GM06990 (cell line): ENCODE results near the gene TNFAIP2.

Experiments used
- DNase-seq: peaks from one replicate; pipeline ENCODE4 v3.0.0-alpha.2; 2011; ENCODE audit not compliant: insufficient read length; ENCODE audit errors: extremely low read depth
- H3K27me3 ChIP-seq: replicated peaks from 2 replicates; pipeline ENCODE4 v1.6.0; 2011; ENCODE audit warnings: low read length; ENCODE audit not compliant: control insufficient read depth, insufficient read depth
- H3K36me3 ChIP-seq: 2 replicates; pipeline ENCODE4 v1.5.1; 2011; ENCODE audit warnings: low read length; ENCODE audit not compliant: control insufficient read depth, insufficient read depth
- H3K4me3 ChIP-seq: replicated peaks from 2 replicates; pipeline ENCODE4 v1.5.1; 2011; ENCODE audit warnings: low read depth, mild to moderate bottlenecking, control low read depth, low read length
- CTCF ChIP-seq: IDR thresholded peaks from 2 replicates; pipeline ENCODE4 v1.5.1; 2011; ENCODE audit warnings: low read length, control low read depth, mild to moderate bottlenecking, inconsistent platforms; ENCODE audit not compliant: insufficient read depth, poor library complexity, severe bottlenecking

The TNFAIP2 gene

GRCh38 chr14:103141117-103141796, 18.0 kb downstream of the TNFAIP2 start:
- no peaks in the 10 kb centered on the region for H3K27me3 ChIP-seq
- no peaks in the 10 kb centered on the region for H3K36me3 ChIP-seq
- TF ChIP-seq CTCF = peak; percentile 87
- no peak overlapping the region for H3K4me3 ChIP-seq
- DNase-seq = no peak

DNA sequence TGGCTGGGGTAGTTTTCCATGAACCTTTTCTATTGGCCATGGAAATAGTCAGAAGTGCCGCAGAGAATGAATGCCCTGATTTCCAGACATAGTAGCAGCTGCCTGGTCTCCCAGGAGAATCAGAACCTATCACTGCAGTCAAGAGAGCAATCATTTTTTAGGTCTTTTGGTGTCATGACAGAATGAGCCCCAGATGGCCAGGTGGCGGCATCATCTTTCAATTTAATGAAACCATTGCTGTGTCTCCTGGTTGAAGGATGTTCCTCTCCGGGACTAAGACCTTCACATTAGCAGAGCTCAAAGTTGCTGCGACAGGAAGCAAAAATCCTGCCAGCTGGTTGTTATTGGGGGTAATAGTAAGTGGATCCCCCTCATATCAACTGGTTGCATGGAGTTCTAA, 18.8 kb downstream of the TNFAIP2 start:
- H3K27me3 ChIP-seq = no peaks in the 10 kb centered on the region
- TF ChIP-seq CTCF = no peak
- H3K4me3 ChIP-seq = no peak overlapping the region
- no peaks in the 10 kb centered on the region for H3K36me3 ChIP-seq
- no peak for DNase-seq

DNA sequence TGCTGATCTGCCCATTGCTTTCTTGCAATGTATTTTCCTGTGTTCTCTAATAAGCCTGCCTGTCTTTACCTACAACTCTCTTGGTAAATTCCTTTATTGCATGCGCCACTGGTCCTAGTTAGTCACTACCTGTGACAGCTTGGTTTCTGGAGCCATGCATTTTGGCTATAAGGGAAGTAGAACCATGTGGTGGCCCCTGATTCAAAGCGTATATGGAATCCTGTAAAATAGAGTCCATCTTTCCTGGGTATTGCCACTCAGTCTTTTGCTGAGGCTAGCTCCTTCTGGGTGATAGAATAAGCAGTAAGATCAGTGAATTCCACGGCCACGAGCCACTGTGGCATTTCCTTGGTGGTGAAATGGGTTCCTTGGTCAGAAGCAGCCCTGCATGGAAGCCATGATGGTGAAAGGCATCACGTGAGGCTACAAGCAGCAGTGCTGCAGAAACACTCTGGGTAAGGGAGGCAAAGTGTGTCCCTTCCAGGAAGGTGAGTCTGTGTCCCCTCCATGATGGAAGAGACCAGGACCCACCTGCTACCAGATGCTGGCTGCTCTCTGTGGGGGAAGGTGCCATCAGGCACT, 19.6 kb downstream of the TNFAIP2 start:
- H3K27me3 ChIP-seq = no peaks in the 10 kb centered on the region
- H3K36me3 ChIP-seq = no peaks in the 10 kb centered on the region
- DNase-seq = no peak
- TF ChIP-seq CTCF = no peak
- no peak overlapping the region for H3K4me3 ChIP-seq

- Histone ChIP-seq H3K36me3 (no peaks in the 10 kb centered on the region), H3K27me3 (no peaks in the 10 kb centered on the region), H3K4me3 (no peak overlapping the region)
- no peak for TF ChIP-seq CTCF
- DNase-seq = no peak
Measured at GRCh38 chr14:103143506-103143905, 20.2 kb downstream of the TNFAIP2 start.

- no peak for TF ChIP-seq CTCF
- DNase-seq = no peak
Measured at GRCh38 chr14:103144085-103144484, 20.8 kb downstream of the TNFAIP2 start.

More at GRCh38 chr14:103144085-103144484, 20.8 kb downstream of the TNFAIP2 start:
- Histone ChIP-seq H3K36me3 (no peaks in the 10 kb centered on the region), H3K27me3 (no peaks in the 10 kb centered on the region), H3K4me3 (no peak overlapping the region)
